ENCODE results near the gene TAOK1.

DNA sequence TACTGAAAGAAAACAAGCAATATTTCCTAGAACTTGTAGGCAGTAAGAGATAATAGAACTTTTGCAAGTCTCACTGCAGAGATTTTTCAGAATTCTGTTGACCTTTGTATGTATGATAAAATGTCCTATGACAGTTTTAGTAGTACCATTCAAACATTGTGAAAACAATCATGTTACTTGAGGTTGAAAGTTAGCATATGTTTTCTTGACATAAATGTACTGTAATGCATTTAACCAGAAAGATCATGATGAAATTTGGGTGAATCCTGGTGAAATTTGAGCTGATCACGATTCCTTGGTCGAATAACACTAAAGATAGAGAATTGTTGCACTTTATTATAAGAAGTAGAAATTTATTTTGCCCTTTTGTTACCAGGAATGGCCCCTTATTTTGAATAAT lies 85.7 kb downstream of the TAOK1 start:
- TF ChIP-seq, protein P1, sequence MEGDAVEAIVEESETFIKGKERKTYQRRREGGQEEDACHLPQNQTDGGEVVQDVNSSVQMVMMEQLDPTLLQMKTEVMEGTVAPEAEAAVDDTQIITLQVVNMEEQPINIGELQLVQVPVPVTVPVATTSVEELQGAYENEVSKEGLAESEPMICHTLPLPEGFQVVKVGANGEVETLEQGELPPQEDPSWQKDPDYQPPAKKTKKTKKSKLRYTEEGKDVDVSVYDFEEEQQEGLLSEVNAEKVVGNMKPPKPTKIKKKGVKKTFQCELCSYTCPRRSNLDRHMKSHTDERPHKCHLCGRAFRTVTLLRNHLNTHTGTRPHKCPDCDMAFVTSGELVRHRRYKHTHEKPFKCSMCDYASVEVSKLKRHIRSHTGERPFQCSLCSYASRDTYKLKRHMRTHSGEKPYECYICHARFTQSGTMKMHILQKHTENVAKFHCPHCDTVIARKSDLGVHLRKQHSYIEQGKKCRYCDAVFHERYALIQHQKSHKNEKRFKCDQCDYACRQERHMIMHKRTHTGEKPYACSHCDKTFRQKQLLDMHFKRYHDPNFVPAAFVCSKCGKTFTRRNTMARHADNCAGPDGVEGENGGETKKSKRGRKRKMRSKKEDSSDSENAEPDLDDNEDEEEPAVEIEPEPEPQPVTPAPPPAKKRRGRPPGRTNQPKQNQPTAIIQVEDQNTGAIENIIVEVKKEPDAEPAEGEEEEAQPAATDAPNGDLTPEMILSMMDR (conservative IDR thresholded peaks at IDR 0.05; ENCODE audit: low read length): no peak
- TF ChIP-seq EZH2phosphoT487 (IDR thresholded peaks at IDR 0.05; ENCODE audit: borderline replicate concordance): no peak
